Measurements from ENCODE around the gene PCDH15.
"Not testable (repeated sequence)": the region's sequence is repeated elsewhere in the genome, so short reads cannot be mapped to it uniquely, and the experiment has no call there.

PCDH15 gene

DNA sequence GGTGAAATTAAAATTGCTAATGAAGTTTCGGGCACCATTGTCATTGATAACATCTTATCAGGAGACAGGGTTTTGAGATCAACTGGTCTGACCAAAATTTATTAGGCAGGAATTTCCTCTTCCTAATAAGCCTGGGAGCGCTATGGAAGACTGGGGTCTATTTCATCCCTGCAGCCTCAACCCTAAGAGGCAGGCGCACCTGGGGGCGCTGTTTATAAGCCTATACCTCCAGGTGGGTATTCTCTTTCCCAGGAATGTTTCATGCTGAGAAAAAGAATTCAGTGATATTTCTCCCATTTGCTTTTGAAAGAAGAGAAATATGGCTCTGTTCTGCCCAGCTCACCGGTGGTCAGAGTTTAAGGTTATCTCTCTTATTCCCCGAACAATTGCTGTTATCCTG is 406.4 kb downstream of the PCDH15 start:
- not testable (repeated sequence) for DNase-seq (ENCODE audit: low read depth in 3 of 3)

DNA sequence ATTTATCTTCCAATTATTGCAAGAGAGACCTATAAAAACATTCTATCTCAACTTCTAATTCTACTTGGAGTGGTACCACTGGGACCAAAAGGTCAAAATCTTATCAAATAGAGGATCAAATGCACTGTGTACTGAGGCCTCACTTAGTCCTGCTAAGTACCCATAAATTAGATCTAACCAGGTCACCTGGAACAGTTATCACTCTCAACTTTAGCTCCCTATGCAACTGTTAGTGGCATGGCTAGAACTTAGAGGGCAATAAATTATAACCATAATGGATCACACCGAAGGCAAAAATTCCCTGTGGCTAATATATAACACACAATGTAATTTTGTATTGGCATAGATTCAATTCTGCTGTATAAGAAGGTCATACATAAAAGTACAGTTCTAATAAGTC is 428.9 kb downstream of the PCDH15 start:
- DNase-seq (ENCODE audit: low read depth in 3 of 3): no peak

DNA sequence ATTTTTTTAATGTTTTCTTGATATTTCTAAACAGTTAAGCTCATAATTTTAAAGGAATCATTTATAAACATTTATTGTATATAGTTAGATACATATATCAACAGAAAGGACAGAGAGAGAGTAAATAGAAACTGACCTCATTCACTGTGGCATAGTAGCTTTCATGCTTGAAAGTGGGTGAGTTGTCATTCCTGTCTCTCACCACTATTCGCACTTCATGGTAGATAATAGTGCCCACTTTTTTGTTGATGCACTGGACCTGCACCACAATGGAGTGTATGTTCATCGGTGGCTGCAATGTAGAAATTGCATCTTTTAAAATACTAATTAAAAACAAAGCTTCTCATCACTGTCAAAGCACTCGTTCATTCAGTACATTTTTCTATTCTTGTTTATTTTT is 432.0 kb downstream of the PCDH15 start:
- no peak for DNase-seq (ENCODE audit: low read depth in 3 of 3)

DNA sequence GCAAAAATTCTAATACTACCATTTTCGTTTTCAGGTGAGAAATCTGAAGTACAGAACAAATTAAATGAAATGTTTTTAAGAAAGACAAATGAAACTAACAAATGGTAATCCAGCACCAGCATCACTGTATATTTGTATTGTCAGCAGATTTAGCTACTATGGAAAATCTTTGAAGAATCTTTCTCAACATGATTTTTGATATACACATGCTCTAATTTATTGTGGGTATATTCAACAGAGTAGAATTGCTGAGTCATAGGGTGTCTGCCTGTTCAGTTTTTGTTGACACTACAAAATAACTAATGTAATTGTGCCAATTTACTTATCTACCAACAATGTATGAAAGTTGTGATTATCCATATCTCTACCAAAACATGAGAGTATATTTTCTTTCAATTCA is 437.6 kb downstream of the PCDH15 start:
- no peak for DNase-seq (ENCODE audit: low read depth in 3 of 3)

DNA sequence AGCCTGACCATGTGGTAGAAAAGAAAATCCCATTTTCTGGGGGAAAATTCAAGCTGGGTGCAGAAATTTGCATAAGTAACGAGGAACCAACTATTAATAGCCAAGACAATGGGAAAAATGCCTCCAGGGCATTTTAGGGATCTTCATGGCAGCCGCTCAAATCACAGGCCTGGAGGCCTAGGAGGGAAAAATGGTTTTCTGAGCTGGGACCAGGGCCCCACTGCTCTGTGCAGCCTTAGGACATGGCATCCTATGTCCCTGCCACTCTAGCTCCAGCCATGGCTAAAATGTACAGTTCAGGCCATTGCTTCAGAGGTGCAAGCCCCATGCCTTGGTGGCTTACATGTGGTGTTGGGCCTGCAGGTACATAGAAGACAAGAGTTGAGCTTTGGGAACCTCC is 459.0 kb downstream of the PCDH15 start:
- no peak for DNase-seq (ENCODE audit: low read depth in 3 of 3)

DNA sequence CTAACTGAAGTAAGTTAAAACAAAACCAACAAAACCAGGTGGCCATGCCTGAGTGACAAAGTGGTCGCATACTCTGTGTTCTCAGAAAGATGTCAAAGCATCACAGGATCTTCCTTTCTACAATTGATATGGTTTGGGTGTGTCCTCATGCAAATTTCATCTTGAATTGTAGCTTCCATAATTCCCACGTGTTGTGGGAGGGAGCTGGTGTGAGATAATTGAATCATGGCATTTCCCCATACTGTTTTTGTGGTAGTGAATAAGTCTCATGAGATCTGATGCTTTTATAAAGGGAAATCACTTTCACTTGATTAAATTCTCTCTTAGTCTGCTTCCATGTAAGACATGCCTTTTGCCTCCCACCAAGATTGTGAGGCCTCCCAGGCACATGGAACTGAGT is 465.7 kb downstream of the PCDH15 start:
- DNase-seq (ENCODE audit: low read depth in 3 of 3): no peak

DNA sequence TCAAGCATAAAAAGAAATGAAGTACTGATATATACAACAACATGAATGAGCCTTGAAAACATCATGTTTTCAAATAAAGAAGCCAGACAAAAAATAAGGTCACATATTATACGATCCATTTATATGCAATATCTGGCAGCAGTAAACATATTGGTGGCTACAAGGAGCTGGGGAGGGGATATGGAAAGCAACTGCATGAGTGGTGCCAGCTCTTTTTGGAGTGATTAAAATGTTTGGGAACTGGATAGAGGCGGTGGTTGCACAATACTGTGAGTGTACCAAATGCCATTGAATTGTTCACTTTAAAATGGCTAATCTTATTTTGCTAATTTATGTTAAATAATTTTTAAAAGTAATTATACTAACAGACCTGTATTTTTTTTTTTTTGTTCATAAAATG is 481.7 kb downstream of the PCDH15 start:
- DNase-seq (ENCODE audit: low read depth in 3 of 3): no peak

DNA sequence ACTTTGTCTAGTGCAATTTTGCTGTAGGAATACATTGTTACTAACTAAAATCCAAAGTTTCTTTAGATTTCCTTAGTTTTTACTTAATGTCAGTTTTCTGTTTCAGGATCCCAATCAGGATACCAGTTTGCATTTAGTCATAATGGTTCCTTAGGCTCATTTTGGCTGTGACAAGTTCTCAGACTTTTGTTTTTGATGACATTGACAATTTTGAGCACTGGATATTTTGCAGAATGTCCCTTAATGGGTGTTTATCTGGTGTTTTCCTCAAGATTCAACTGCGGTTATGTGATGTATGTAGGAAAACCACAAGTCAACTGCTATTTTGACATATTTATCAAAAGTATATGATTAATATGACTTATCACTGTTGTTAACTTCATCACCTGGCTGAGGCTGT is 482.6 kb downstream of the PCDH15 start:
- no peak for DNase-seq (ENCODE audit: low read depth in 3 of 3)

DNA sequence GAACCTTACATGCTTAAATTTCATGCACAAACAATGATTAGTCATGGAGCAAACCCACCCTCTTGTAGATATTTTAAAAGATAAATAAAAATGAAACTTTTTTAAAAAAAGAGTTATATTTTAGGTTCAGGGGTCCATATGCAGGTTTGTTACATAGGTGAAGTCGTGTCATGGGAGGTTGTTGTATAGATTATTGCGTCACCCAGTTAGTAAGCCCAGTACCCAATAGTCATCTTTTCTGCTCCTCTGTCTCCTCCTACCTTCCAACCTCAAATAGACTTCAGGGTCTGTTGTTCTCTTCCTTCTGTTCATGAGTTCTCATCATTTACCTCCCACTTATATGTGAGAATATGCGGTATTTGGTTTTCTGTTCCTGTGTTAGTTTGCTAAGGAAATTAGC is 486.6 kb downstream of the PCDH15 start:
- DNase-seq (ENCODE audit: low read depth in 3 of 3): no peak

DNA sequence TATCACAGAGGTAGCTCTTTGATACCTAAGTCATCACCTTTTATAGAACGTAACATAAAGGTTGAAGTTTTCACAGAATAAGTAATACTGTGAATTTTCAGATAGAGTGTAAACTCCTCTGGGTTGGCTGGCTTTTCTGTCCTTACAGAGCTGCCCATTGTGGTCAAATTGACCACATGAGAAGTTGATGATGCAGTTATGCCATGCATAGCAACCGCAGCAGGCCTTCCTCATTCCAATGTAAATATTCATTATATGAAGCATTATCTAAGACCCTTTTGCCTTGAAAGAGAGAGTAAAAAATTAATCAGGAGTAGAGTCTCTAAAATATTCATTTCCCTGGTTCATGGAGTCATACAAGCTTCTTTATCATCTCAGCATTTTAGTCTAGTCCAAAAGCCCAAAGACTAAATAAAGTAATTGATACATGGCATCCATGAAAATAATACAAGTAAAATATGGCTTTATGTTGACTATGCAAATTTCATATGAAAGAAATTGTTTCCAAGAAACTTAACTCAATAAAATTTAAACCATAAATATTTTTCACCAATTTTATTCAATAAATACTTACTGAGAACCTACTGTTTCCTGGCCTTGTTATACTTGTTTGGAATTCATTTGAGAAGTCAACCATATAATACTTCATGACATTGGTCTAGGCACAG is 516.4 kb downstream of the PCDH15 start:
- DNase-seq (ENCODE audit: low read depth in 3 of 3): no peak

DNA sequence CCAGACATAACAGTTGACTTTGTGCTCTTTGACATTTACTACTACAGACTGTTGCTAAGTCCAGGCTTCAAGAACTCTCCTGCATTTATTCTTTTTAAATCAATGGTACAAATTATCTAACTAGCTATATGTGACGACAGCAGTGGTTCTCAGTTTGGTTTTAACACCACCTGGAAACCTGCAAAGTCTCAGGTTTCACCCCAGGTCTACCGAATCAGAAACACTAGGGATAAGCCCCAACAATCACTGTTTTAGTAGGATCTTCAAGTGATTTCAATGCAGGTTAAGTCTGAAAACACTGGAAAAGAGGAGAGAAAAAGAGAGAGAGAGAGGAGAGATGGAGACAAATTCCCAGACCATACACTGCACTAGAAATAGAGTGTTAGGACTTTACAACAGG is 519.0 kb downstream of the PCDH15 start:
- DNase-seq (ENCODE audit: low read depth in 3 of 3): no peak

DNA sequence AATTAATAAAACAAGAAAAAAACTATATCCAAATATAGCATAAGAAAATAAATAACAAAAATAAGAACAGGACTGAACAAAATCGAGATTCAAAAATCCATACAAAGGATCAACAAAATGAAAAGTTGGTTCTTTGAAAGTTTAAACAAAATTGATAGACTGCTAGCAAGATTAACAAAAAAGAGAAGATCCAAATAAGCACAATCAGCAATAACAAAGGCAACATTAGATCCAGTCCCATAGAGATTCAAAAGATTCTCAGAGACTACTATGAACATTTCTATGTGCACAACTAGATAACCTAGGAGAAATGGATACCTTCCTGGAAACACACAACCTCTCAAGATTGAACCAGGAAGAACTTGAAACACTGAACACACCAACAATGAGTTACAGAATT is 534.6 kb downstream of the PCDH15 start:
- DNase-seq (ENCODE audit: low read depth in 3 of 3): no peak

DNA sequence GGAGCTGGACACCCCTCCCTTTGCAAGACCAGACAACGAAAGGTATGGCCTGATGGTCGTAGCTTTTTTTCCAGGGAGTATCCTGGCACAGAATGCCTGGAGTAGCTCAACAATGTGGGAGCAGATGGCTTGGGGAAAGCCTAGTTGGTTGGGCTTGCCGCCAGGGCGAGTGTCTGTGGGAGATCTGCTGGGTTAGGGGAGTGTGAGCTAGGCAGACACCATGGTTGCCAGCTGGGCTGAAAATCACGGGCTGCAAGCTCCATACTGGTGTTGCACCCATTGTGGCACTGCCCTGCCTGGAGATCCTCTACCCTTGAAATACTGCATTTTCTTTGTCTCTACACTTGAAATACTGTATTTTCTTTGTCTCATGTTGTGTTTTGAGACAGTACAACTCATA is 538.3 kb downstream of the PCDH15 start:
- no peak for DNase-seq (ENCODE audit: low read depth in 3 of 3)

DNA sequence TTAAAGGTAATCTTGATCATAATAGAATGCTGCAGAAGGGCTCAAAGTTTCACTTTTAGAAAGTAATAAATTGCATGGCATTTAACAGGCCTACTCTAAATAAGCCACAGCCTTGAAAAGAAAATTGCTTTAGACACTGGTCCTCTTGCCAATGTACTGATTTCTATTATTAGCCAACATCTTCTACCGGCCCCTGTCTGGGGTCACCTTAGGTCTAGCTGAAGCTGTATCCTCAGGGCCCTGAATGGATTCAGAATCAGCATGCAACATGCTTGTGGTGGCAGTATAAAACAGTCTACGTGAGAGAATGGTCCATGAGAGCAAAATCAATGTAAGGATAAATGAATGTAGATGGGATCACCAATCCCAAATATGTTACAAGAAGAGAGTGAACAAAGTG is 541.9 kb downstream of the PCDH15 start:
- DNase-seq (ENCODE audit: low read depth in 3 of 3): no peak

DNA sequence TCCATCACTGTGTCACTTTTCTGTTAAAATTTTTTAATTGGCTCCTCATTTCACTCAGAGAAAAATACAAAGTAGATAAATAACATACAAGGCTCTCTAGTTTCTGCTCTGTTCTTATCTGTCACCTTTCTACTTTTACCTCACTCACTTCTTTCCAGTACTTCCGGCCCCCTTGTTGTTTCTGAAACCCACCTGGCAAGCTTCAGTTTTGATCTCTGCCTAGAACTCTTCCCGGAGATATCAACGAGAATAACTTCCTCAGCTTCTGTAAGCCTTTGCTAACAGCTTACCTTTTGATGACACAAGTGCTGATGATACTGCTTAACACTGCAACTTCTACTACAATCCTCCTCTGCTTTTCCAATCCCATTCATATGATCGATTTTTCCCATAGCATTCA is 566.2 kb downstream of the PCDH15 start:
- DNase-seq (ENCODE audit: low read depth in 3 of 3): no peak

DNA sequence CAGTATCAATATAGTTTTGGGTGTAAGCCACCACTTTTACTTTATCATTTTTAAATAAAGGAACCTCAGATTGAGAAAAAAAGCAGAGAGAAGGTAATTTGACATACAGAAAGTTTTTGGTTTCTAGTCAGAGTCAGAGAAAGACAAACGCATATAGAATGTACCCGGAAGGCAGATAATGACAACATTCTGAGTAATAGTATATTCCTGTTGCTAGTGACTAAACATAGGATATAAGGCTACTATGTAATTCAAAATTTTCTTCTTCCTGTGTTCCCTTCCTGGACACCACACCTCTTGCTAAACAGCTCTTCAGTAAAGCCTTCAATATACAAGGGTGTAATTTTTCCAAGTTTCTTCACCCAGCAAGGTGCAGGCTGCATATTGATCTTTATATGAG is 597.6 kb downstream of the PCDH15 start:
- no peak for DNase-seq (ENCODE audit: low read depth in 3 of 3)

DNA sequence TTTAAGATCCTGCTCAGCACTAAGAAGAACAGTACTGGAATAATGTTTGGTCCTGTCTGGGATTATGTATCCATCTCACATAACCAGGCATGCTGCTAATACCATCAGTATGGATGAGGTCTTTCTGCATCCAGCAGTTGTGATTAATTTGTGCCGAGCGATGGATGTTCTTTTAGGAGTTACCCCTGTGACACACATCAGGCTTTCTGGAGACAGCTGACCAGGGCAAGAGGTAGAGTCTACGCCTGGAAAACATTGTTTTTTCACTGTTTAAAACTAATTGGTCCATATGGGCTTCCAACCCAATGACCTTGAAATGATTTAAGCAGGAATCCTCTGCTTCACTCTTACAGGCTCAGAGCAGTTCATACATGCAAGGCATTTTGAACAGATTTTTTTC is 603.0 kb downstream of the PCDH15 start:
- DNase-seq (ENCODE audit: low read depth in 3 of 3): no peak

DNA sequence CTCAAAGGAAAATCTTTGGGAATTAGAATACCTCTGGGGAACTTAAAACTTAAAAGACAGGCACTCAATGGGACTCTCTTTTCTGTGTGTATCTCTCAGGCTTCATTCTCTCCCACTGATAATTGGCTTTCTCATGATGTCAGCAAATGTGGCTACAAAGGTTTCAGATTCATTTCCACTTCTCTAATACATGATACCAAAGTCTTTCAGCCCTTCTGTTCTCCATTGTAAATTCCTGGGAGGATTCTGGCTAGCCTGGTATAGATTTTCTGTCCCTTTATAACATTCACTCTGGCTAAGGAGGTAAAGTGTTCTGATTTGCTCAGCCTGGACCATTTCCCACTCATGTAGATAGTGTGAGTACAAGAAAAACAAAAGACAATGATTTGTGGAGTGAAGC is 606.2 kb downstream of the PCDH15 start:
- DNase-seq (ENCODE audit: low read depth in 3 of 3): no peak

DNA sequence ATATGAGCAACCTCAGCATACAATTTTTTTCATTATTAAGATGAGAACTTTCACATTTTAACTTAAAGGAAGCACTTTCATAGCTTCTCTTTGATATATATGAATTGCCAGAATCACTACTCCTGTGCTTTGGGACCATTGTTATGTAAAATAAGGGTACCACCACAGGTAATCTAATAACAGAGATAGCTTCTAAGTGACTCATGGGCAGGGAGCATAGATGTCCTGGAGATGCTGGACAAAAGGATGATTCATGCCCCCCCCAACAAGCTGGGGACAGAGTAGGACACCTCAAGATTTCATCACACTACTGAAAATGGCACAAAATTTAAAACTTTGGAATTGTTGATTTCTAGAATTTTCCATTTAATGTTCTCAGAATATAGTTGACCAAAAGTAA is 641.1 kb downstream of the PCDH15 start:
- no peak for DNase-seq (ENCODE audit: low read depth in 3 of 3)

DNA sequence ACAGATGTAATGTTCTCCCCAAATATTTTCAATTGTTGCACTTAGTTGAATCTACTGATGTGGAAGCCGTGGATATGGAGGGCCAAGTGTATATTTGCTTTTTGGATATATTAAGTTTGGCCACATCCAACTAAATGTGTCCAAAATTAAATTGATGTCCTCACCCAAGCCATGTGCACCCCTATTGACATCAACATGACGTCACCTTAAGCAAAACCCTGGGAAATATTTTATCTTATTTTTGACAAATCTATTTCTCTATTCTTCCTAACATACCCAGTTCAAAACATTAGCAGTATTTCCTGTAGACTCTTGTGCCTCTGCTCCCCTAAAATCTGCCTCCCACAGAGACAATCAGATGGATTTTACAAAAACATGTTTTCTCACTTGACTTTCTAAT is 652.5 kb downstream of the PCDH15 start:
- no peak for DNase-seq (ENCODE audit: low read depth in 3 of 3)

DNA sequence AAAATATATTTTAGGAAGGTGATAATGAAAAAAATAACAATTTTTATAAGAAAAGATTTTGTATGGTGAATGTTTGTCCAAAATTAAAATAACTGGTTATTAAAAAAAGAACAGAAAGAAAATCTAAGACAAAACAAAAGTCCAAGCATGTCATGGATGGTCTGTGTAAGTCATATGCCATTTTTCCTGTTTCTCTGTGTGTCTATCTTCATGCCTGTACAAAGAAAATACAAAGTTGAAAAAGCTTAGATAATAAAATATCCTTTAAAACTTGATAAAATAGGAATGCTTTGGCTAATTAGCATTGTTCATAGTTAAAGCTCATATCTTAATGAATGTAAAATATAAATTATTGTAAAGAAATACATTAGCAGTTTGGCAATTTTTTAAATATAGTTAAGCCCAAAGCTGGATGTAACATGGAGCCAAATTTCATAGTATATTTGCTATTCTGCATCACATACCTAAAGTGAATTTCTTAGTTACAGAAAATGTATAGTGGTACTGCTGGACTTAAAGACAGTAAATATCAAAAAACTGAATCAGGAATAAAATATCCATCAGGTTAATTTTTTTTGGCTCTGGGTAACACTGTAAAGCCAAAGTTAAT is 661.1 kb downstream of the PCDH15 start:
- DNase-seq (ENCODE audit: low read depth in 3 of 3): no peak

DNA sequence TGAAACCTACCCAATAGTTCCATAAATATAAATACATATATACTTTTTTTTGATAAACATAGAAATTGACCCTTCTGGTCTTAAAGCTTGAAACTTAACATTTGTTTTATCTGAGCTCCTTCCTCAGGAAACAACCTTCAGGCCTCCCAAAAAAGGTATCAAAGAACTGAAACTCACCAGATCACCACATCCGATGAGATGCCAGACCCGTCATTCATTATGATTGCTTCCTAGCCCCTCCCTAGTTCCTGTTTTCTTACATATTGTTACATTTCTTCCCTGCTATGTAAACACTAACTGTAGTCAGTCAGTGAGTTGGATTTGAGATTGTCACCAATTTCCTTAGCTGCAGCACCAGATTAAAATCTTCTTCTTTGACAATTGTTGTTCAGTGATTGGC is 663.6 kb downstream of the PCDH15 start:
- DNase-seq (ENCODE audit: low read depth in 3 of 3): no peak

DNA sequence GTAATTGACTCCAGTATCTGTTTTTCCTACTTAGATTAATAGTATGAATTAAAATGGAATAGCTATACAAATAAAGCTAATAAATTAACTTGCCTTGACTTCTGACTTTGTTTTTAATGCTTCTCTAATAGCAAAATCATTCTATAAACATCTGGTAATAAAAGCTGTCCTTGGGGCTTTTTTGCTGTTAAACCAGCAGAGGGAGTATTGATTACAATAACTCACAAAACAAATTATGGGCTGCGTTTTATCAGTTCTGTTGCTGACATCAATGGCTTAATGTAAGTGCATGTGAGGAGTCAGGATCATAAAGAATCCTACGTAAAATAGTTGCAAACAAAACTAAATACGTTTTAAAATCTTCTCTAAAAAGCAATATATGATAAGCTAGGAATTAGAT is 667.8 kb downstream of the PCDH15 start:
- no peak for DNase-seq (ENCODE audit: low read depth in 3 of 3)

DNA sequence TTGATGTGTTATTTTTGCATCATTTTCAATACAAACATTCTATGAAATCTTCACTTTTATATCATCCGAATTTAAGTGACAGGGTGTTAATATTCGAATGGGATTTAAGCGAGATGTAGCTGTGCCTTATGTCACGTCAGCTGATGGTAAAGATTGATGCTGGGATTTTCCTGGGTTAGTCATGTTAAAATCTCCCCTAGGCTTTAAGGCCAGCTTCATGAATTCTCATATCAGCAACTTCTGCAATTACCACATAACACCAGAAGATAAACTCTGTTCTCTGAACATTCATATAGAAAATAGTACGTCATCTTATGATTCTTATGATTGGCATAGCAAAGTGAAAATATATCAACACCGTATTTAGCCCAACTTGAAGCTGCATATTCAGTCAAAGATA is 669.2 kb downstream of the PCDH15 start:
- no peak for DNase-seq (ENCODE audit: low read depth in 3 of 3)
